GM12878 (cell line): Measurements from ENCODE around the gene TAS2R10. TPM values are rescaled to one million over a fixed set of nuclear protein-coding genes. Genes with fewer than 3 reads are reported as not detected.

Source experiments
- ATAC-seq: fragments of 200-7000 bp; cut with Tn5 transposase; 3 replicates; pipeline ENCODE4 v1.9.1; 2020; ENCODE audit warnings: mild to moderate bottlenecking, moderate library complexity
- BruUV-seq: library from RNA; stranded (reverse); fragments of 400-500 nt; replicated peaks from 2 replicates; lab custom pipeline; 2021; lab: Mats Ljungman, UMichigan
- CTCF ChIA-PET: fragments of 300-600 bp; sonication (Branson Sonifier 250); formaldehyde crosslinking; extraction: SDS; loops from one replicate; lab custom pipeline; 2021; ENCODE audit warnings: inconsistent platforms; lab: Yijun Ruan, JAX
- POLR2A ChIA-PET: fragments of 350-600 bp; formaldehyde crosslinking; extraction: SDS; loops from one replicate; lab custom pipeline; 2021; ENCODE audit warnings: inconsistent platforms; lab: Charles Lee
- RAD21 ChIA-PET: fragments of 300-600 bp; sonication (Branson Sonifier 250); formaldehyde crosslinking; loops from one replicate; lab custom pipeline; 2023; ENCODE audit warnings: antibody characterized with exemption; ENCODE audit not compliant: unreplicated experiment; lab: Charles Lee
- SMC1A ChIA-PET: fragments of 300-600 bp; sonication (Branson Sonifier 250); formaldehyde crosslinking; loops from one replicate; lab custom pipeline; 2023; ENCODE audit not compliant: unreplicated experiment, uncharacterized antibody; lab: Charles Lee
- DNase-seq: peaks from one replicate; pipeline ENCODE4 v3.0.0-alpha.2; 2011; ENCODE audit warnings: low read depth, low spot score
- FAIRE-seq: peaks from 3 replicates; lab custom pipeline; 2011; peaks lifted over from hg19 to GRCh38; lab: Jason Lieb, UNC
- H2AFZ ChIP-seq: 2 replicates; pipeline ENCODE4 v1.6.0; 2011; ENCODE audit warnings: low read depth, low read length, control low read depth; ENCODE audit not compliant: control insufficient read depth
- H3K27ac ChIP-seq: 2 replicates; pipeline ENCODE4 v1.5.1; 2011; ENCODE audit warnings: control low read depth; ENCODE audit not compliant: control insufficient read depth, insufficient read depth
- H3K27me3 ChIP-seq, 2 experiments: replicated peaks in 1 of 2; 2 replicates each; pipeline versions ENCODE4 v1.6.0 to v1.6.1; 2011; ENCODE audit warnings: low read length in 1 of 2; ENCODE audit not compliant: control insufficient read depth in 2 of 2, insufficient read depth in 2 of 2
- H3K36me3 ChIP-seq, 2 experiments: 2 replicates each; pipeline ENCODE4 v1.5.1; 2011; ENCODE audit warnings: low read length in 1 of 2; ENCODE audit not compliant: control insufficient read depth in 2 of 2, insufficient read depth in 2 of 2
- H3K4me1 ChIP-seq: 2 replicates; pipeline ENCODE4 v1.6.1; 2011; ENCODE audit warnings: mild to moderate bottlenecking, low read length, moderate library complexity, mixed read lengths; ENCODE audit not compliant: control insufficient read depth, insufficient read depth
- H3K4me2 ChIP-seq: 2 replicates; pipeline ENCODE4 v1.6.0; 2011; ENCODE audit warnings: control low read depth; ENCODE audit not compliant: control insufficient read depth, insufficient read depth
- H3K4me3 ChIP-seq: fragments of 200-600 bp; sonication (generic); 2 replicates; pipeline ENCODE4 v1.5.1; 2016
- H3K79me2 ChIP-seq: 2 replicates; pipeline ENCODE4 v1.6.0; 2011; ENCODE audit warnings: low read length; ENCODE audit not compliant: control insufficient read depth, insufficient read depth
- H3K9ac ChIP-seq: 2 replicates; pipeline ENCODE4 v1.8.0; 2011; ENCODE audit warnings: low read length, control low read depth, mixed read lengths; ENCODE audit not compliant: control insufficient read depth, insufficient read depth
- H3K9me3 ChIP-seq: replicated peaks from 3 replicates; pipeline ENCODE4 v1.5.1; 2011; ENCODE audit warnings: mild to moderate bottlenecking, low read length; ENCODE audit not compliant: control insufficient read depth, insufficient read depth
- H4K20me1 ChIP-seq: 2 replicates; pipeline ENCODE4 v1.6.0; 2011; ENCODE audit not compliant: control insufficient read depth, insufficient read depth
- BACH1 ChIP-seq: fragments of 450-650 bp; IDR thresholded peaks from 2 replicates; pipeline ENCODE4 v1.6.1; 2017; ENCODE audit warnings: mild to moderate bottlenecking, borderline replicate concordance
- BRCA1 ChIP-seq: IDR thresholded peaks from 2 replicates; pipeline ENCODE4 v1.6.1; 2011; ENCODE audit warnings: low read depth, low read length, improper control_type of control experiment
- CBX3 ChIP-seq: fragments of 200-600 bp; sonication (generic); IDR thresholded peaks from 2 replicates; pipeline ENCODE4 v1.6.1; 2016; ENCODE audit warnings: low read depth, borderline replicate concordance
- CHD4 ChIP-seq: fragments of 200-600 bp; sonication (generic); IDR thresholded peaks from 2 replicates; pipeline ENCODE4 v1.6.1; 2016; ENCODE audit warnings: mild to moderate bottlenecking
- EGR1 ChIP-seq, 2 experiments: IDR thresholded peaks; 1 replicate in 1 of 2; 2 replicates in 1 of 2; pipeline ENCODE4 v1.6.1; 2011 to 2012; ENCODE audit warnings: low read depth in 2 of 2, low read length in 2 of 2, borderline replicate concordance in 1 of 2, mild to moderate bottlenecking in 1 of 2, moderate library complexity in 1 of 2
- IKZF1 ChIP-seq: fragments of 450-650 bp; conservative IDR thresholded peaks from 2 replicates; pipeline ENCODE4 v1.6.1; 2017; ENCODE audit warnings: antibody characterized with exemption, mild to moderate bottlenecking
- IRF4 ChIP-seq: IDR thresholded peaks from 2 replicates; pipeline ENCODE4 v1.6.1; 2011; ENCODE audit warnings: low read depth, low read length
- KDM1A ChIP-seq: fragments of 200-600 bp; sonication (generic); IDR thresholded peaks from 2 replicates; pipeline ENCODE4 v1.6.1; 2016; ENCODE audit warnings: borderline replicate concordance
- KLF5 ChIP-seq: fragments of 450-650 bp; IDR thresholded peaks from 2 replicates; pipeline ENCODE4 v1.6.1; 2014; ENCODE audit warnings: mild to moderate bottlenecking; ENCODE audit not compliant: partially characterized antibody
- MAX ChIP-seq: IDR thresholded peaks from 2 replicates; pipeline ENCODE4 v1.6.1; 2012; ENCODE audit warnings: low read depth, low read length, improper control_type of control experiment
- MTA2 ChIP-seq: fragments of 450-650 bp; IDR thresholded peaks from 2 replicates; pipeline ENCODE4 v1.6.1; 2016; ENCODE audit warnings: low read depth, mild to moderate bottlenecking, moderate library complexity
- MYC ChIP-seq: IDR thresholded peaks from 2 replicates; pipeline ENCODE4 v1.6.1; 2011; ENCODE audit warnings: mild to moderate bottlenecking, low read length, moderate library complexity, inconsistent platforms; ENCODE audit not compliant: insufficient read depth, insufficient replicate concordance, insufficient read length, severe bottlenecking
- NR2C2 ChIP-seq: IDR thresholded peaks from 2 replicates; pipeline ENCODE4 v1.6.1; 2011; ENCODE audit warnings: borderline replicate concordance, low read depth; ENCODE audit not compliant: control insufficient read depth, insufficient read length
- SREBF1 ChIP-seq: IDR thresholded peaks from 2 replicates; pipeline ENCODE4 v1.6.1; 2012; ENCODE audit warnings: mild to moderate bottlenecking, low read length
- TCF12 ChIP-seq: IDR thresholded peaks from 2 replicates; pipeline ENCODE4 v1.6.1; 2011; ENCODE audit warnings: low read depth, mild to moderate bottlenecking, low read length
- ZNF274 ChIP-seq: IDR thresholded peaks from one replicate; pipeline ENCODE4 v1.8.0; 2011; ENCODE audit not compliant: insufficient read length, insufficient read depth
- ZNF622 ChIP-seq: fragments of 450-650 bp; IDR thresholded peaks from 2 replicates; pipeline ENCODE4 v1.6.1; 2017; ENCODE audit warnings: mild to moderate bottlenecking, inconsistent platforms
- WGBS: methylation state at CpG from one replicate; pipeline ENCODE4 v1.1.6; 2016; ENCODE audit warnings: low lambda C conversion rate; ENCODE audit not compliant: insufficient replicate concordance, insufficient coverage; ENCODE audit errors: missing lambda C conversion rate; 5-methylcytosine and 5-hydroxymethylcytosine counted together
- in situ Hi-C: fragments of 300-500 bp; cut with MboI; formaldehyde crosslinking; loops from 9 replicates; pipeline ENCODE4 v1.14.3; 2018; ENCODE audit warnings: mixed read lengths
- intact Hi-C: fragments of 100-400 bp; cut with micrococcal nuclease; formaldehyde crosslinking; loops from one replicate; pipeline ENCODE4 v1.14.2; 2022; ENCODE audit not compliant: unreplicated experiment
- polyA plus RNA-seq, 11 experiments: library from polyadenylated mRNA; depleted of rRNA in 4 of 11; unstranded in 6 of 11; stranded (reverse) in 5 of 11; fragments of >200 nt; fragmentation: Nextera tagmentation in 4 of 11; fragmentation: Illumina TruSeq in 1 of 11; extraction: Ambion mirVana in 4 of 11; extraction: Trizol in 1 of 11; gene quantifications; 1 replicate in 1 of 11; 2 replicates in 10 of 11; pipeline versions ENCODE4 v1.2.1 to v1.2.3, GENCODE V29; 2011 to 2016; ENCODE audit warnings: inconsistent platforms in 2 of 11, missing spikeins in 2 of 11, low read depth in 1 of 11
- total RNA-seq, 4 experiments: library from RNA; depleted of rRNA in 3 of 4; stranded (reverse); fragments of >200 nt in 3 of 4; fragmentation: Illumina TruSeq in 1 of 4; extraction: Trizol in 1 of 4; gene quantifications; 2 replicates each; pipeline versions ENCODE4 v1.2.1 to v1.2.3, GENCODE V29; 2013 to 2021
- TF ChIP-seq, protein P1 (sequence below): IDR thresholded peaks from 2 replicates; pipeline ENCODE4 v1.6.1; 2012; ENCODE audit warnings: mild to moderate bottlenecking, low read depth, low read length
- TF ChIP-seq, protein P2 (sequence below), 3 experiments: IDR thresholded peaks in 2 of 3; conservative IDR thresholded peaks in 1 of 3; 2 replicates each; pipeline ENCODE4 v1.5.1; 2011; ENCODE audit warnings: low read depth in 3 of 3, low read length in 3 of 3, mild to moderate bottlenecking in 3 of 3, control low read depth in 2 of 3, moderate library complexity in 2 of 3, inconsistent platforms in 1 of 3, mixed read lengths in 1 of 3; ENCODE audit not compliant: control insufficient read depth in 2 of 3, insufficient read depth in 1 of 3; ENCODE audit errors: extremely low read depth in 1 of 3

Gene TAS2R10
- total and polyA plus RNA-seq, 10 of the 15 experiments (the other 5 are each of a cell fraction or from before 2014, with no cell fraction given) = 0.11 to 1.4 (median 0.54) TPM; not detected in 1

- ChIA-PET POLR2A (interaction anchor here (0.5 kb wide), 1 partner anchor 98 kb away, joined by 4 read pairs; no protein-coding TSS in a partner anchor), SMC1A (interaction anchor here (0.6 to 1.4 kb wide), 2 partner anchors 29 to 710 kb away, joined by 3 to 5 read pairs; no protein-coding TSS in a partner anchor), RAD21 (interaction anchor here (1.3 to 2.2 kb wide), 2 partner anchors 14 to 420 kb away, joined by 3 to 5 read pairs; no protein-coding TSS in a partner anchor), CTCF (interaction anchor here (0.8 to 2.7 kb wide), 5 partner anchors 9 to 707 kb away, joined by 4 to 10 read pairs (median 7); no protein-coding TSS in a partner anchor)
- ATAC-seq (no peak), FAIRE-seq (no peak), DNase-seq (no peak)
- no peak overlapping the region for H3K9ac ChIP-seq
- no peaks in the 10 kb centered on the region for H3K9me3 ChIP-seq
- intact Hi-C loops (no loop called here), in situ Hi-C loops (no loop called here)
- no peak overlapping the region for H3K27ac ChIP-seq
- TF ChIP-seq IKZF1 = no peak
- no peak for TF ChIP-seq IRF4
- TF ChIP-seq, protein P1, sequence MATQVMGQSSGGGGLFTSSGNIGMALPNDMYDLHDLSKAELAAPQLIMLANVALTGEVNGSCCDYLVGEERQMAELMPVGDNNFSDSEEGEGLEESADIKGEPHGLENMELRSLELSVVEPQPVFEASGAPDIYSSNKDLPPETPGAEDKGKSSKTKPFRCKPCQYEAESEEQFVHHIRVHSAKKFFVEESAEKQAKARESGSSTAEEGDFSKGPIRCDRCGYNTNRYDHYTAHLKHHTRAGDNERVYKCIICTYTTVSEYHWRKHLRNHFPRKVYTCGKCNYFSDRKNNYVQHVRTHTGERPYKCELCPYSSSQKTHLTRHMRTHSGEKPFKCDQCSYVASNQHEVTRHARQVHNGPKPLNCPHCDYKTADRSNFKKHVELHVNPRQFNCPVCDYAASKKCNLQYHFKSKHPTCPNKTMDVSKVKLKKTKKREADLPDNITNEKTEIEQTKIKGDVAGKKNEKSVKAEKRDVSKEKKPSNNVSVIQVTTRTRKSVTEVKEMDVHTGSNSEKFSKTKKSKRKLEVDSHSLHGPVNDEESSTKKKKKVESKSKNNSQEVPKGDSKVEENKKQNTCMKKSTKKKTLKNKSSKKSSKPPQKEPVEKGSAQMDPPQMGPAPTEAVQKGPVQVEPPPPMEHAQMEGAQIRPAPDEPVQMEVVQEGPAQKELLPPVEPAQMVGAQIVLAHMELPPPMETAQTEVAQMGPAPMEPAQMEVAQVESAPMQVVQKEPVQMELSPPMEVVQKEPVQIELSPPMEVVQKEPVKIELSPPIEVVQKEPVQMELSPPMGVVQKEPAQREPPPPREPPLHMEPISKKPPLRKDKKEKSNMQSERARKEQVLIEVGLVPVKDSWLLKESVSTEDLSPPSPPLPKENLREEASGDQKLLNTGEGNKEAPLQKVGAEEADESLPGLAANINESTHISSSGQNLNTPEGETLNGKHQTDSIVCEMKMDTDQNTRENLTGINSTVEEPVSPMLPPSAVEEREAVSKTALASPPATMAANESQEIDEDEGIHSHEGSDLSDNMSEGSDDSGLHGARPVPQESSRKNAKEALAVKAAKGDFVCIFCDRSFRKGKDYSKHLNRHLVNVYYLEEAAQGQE = no peak
- no peak for TF ChIP-seq BRCA1
- TF ChIP-seq SREBF1 = no peak
- no peak for TF ChIP-seq KLF5
- TF ChIP-seq MAX = no peak
- TF ChIP-seq EGR1 (IDR thresholded peaks at IDR 0.05; ENCODE audit: borderline replicate concordance in 1 of 2, low read depth in 2 of 2, low read length in 2 of 2) = no peak
- no peak for TF ChIP-seq ZNF274
- TF ChIP-seq MYC = no peak
- no peak for TF ChIP-seq ZNF622
- no peak for TF ChIP-seq CBX3
- TF ChIP-seq, protein P2, sequence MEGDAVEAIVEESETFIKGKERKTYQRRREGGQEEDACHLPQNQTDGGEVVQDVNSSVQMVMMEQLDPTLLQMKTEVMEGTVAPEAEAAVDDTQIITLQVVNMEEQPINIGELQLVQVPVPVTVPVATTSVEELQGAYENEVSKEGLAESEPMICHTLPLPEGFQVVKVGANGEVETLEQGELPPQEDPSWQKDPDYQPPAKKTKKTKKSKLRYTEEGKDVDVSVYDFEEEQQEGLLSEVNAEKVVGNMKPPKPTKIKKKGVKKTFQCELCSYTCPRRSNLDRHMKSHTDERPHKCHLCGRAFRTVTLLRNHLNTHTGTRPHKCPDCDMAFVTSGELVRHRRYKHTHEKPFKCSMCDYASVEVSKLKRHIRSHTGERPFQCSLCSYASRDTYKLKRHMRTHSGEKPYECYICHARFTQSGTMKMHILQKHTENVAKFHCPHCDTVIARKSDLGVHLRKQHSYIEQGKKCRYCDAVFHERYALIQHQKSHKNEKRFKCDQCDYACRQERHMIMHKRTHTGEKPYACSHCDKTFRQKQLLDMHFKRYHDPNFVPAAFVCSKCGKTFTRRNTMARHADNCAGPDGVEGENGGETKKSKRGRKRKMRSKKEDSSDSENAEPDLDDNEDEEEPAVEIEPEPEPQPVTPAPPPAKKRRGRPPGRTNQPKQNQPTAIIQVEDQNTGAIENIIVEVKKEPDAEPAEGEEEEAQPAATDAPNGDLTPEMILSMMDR (IDR thresholded peaks at IDR 0.05 in 2 of 3, conservative IDR thresholded peaks at IDR 0.05 in 1 of 3; ENCODE audit: control insufficient read depth in 2 of 3, extremely low read depth in 1 of 3, insufficient read depth in 1 of 3, low read depth in 3 of 3, low read length in 3 of 3) = no peak
- TF ChIP-seq CHD4 = no peak
- no peak for TF ChIP-seq TCF12
- TF ChIP-seq MTA2 = no peak
- TF ChIP-seq KDM1A = no peak
- no peak for TF ChIP-seq BACH1
- no peak for TF ChIP-seq NR2C2
- H2AFZ ChIP-seq = no peak overlapping the region
- no peak overlapping the region for H3K4me2 ChIP-seq
- H4K20me1 ChIP-seq = no peaks in the 10 kb centered on the region
- H3K4me1 ChIP-seq = no peaks in the 10 kb centered on the region
- H3K27me3 ChIP-seq = no peaks in the 10 kb centered on the region
- 23% methylated on average over 2 of the region's 2 CpGs for WGBS
- H3K79me2 ChIP-seq = no peaks in the 10 kb centered on the region
- BruUV-seq = no TSS peak
- no peaks in the 10 kb centered on the region for H3K36me3 ChIP-seq
- H3K4me3 ChIP-seq = no peak overlapping the region
These were observed 47.1 kb downstream of the TAS2R10 start for GRCh38 chr12:10779103-10779502.
